ENCODE data around the gene UST. TPM values are rescaled to one million over a fixed set of nuclear protein-coding genes. Genes with fewer than 3 reads are reported as not detected.

The UST gene
- total and polyA plus RNA-seq, 9 of the 15 experiments (the other 6 are each of a cell fraction or from before 2014, with no cell fraction given), result 0.04 to 0.10 TPM; not detected in 7

DNA sequence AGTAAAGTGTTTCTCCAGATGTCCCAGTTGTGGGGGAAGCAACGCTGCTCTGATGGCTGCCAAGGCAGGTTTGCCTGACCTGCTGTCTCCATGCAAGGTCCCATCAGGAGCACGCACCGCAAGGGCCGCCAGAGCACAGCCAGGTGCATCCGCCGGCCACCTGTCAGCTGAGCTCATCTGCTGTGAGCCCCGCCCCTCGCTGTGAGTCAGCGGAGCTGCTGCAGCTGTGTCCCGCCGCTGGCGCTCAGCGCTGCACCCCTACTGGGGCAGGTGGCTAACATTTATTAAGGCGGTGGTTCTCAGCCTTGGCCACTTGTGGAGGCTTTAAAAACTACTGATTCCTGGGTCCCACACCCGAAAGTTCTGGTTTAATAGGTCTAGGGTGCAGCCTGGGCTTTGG is 225.7 kb downstream of the UST start (continued):
- TF ChIP-seq RBFOX2 (IDR thresholded peaks at IDR 0.05; ENCODE audit: low read depth, low read length) (no peak), TCF3 (CRISPR knock-in tag; IDR thresholded peaks at IDR 0.05) (peak; percentile 52; the same call in 1 of the 2 replicates), HMBOX1 (IDR thresholded peaks at IDR 0.05) (no peak), CBFA2T3 (IDR thresholded peaks at IDR 0.05) (peak; percentile 76), POLR3G (IDR thresholded peaks at IDR 0.05; ENCODE audit: extremely low read depth, insufficient read length, insufficient replicate concordance) (no peak), CBX3 (IDR thresholded peaks at IDR 0.05; ENCODE audit: borderline replicate concordance in 1 of 2, low read length in 2 of 2) (no peak), HMGN3 (IDR thresholded peaks at IDR 0.05; ENCODE audit: borderline replicate concordance, extremely low read depth, insufficient read length, low read depth, low read length) (peak; percentile 27), RFX1 (IDR thresholded peaks at IDR 0.05) (no peak), ZBTB17 (CRISPR knock-in tag; IDR thresholded peaks at IDR 0.05) (no peak), POLR3A (IDR thresholded peaks at IDR 0.05; ENCODE audit: borderline replicate concordance, extremely low read depth, insufficient read depth, insufficient read length) (no peak), FOXK2 (conservative IDR thresholded peaks at IDR 0.05 in 1 of 2, IDR thresholded peaks at IDR 0.05 in 1 of 2; ENCODE audit: low read depth in 2 of 2) (no peak), GABPB1 (CRISPR knock-in tag; IDR thresholded peaks at IDR 0.05) (no peak), ETV5 (CRISPR knock-in tag; IDR thresholded peaks at IDR 0.05; ENCODE audit: low read depth) (no peak), TAF7 (tag; IDR thresholded peaks at IDR 0.05) (no peak), ZNF75A (CRISPR knock-in tag; IDR thresholded peaks at IDR 0.05) (no peak), JUND (IDR thresholded peaks at IDR 0.05; ENCODE audit: borderline replicate concordance, low read depth, low read length) (peak; percentile 60), JUND (tag; IDR thresholded peaks at IDR 0.05; ENCODE audit: borderline replicate concordance, low read depth, low read length) (peak; percentile 54; the same call in 1 of the 3 replicates), POLR2H (tag; IDR thresholded peaks at IDR 0.05; ENCODE audit: low read depth) (no peak), IRF2 (CRISPR knock-in tag; IDR thresholded peaks at IDR 0.05) (no peak), ZNF280B (CRISPR knock-in tag; IDR thresholded peaks at IDR 0.05) (no peak), NFIC (IDR thresholded peaks at IDR 0.05) (peak; percentile 24; the same call in 1 of the 2 replicates), E2F6 (IDR thresholded peaks at IDR 0.05; ENCODE audit: borderline replicate concordance in 1 of 2, extremely low read depth in 1 of 2, insufficient read depth in 1 of 2, insufficient read length in 1 of 2, low read depth in 1 of 2, low read length in 1 of 2, poor library complexity in 1 of 2, severe bottlenecking in 1 of 2) (peak in 1 of 2 experiments; percentile 46), TBP (optimal IDR thresholded peaks at IDR 0.05; ENCODE audit: low read depth, low read length) (no peak), CBFA2T2 (conservative IDR thresholded peaks at IDR 0.05) (peak; percentile 82)
- TF ChIP-seq, protein P1, sequence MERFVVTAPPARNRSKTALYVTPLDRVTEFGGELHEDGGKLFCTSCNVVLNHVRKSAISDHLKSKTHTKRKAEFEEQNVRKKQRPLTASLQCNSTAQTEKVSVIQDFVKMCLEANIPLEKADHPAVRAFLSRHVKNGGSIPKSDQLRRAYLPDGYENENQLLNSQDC (CRISPR knock-in tag; IDR thresholded peaks at IDR 0.05), result no peak
- TF ChIP-seq, protein P2, sequence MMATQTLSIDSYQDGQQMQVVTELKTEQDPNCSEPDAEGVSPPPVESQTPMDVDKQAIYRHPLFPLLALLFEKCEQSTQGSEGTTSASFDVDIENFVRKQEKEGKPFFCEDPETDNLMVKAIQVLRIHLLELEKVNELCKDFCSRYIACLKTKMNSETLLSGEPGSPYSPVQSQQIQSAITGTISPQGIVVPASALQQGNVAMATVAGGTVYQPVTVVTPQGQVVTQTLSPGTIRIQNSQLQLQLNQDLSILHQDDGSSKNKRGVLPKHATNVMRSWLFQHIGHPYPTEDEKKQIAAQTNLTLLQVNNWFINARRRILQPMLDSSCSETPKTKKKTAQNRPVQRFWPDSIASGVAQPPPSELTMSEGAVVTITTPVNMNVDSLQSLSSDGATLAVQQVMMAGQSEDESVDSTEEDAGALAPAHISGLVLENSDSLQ (IDR thresholded peaks at IDR 0.05), result peak; percentile 80
